ENCODE measurements around the gene PTS.

PTS gene

GRCh38 chr11:112222303-112222702, 3.9 kb upstream of the PTS start:
- no peak for DNase-seq (ENCODE audit: low read depth)
- peaks cover 6% of the 10 kb centered on the region for H3K4me1 ChIP-seq (ENCODE audit: control insufficient read depth, insufficient read depth, low read length)
- no peaks in the 10 kb centered on the region for H3K9me3 ChIP-seq (ENCODE audit: control insufficient read depth, low read length)
- H3K27me3 ChIP-seq (replicated peaks; ENCODE audit: control insufficient read depth, insufficient read depth, low read length) = no peaks in the 10 kb centered on the region
- no peak overlapping the region for H3K9ac ChIP-seq (ENCODE audit: low read length)
- no peak overlapping the region for H3K4me3 ChIP-seq (ENCODE audit: low read length)
- no peaks in the 10 kb centered on the region for H3K36me3 ChIP-seq (ENCODE audit: control insufficient read depth, insufficient read depth, low read length, severe bottlenecking)

- Histone ChIP-seq H3K9me3 (ENCODE audit: control insufficient read depth, low read length) (no peaks in the 10 kb centered on the region), H3K9ac (ENCODE audit: low read length) (no peak overlapping the region), H3K4me1 (ENCODE audit: control insufficient read depth, insufficient read depth, low read length) (peaks cover 15% of the 10 kb centered on the region), H3K36me3 (ENCODE audit: control insufficient read depth, insufficient read depth, low read length, severe bottlenecking) (no peaks in the 10 kb centered on the region), H3K27me3 (replicated peaks; ENCODE audit: control insufficient read depth, insufficient read depth, low read length) (no peaks in the 10 kb centered on the region), H3K4me3 (ENCODE audit: low read length) (no peak overlapping the region)
- DNase-seq (ENCODE audit: low read depth) = no peak
Measured at GRCh38 chr11:112223121-112223520, 3.1 kb upstream of the PTS start.

- no peaks in the 10 kb centered on the region for H3K9me3 ChIP-seq (ENCODE audit: control insufficient read depth, low read length)
- no peaks in the 10 kb centered on the region for H3K27me3 ChIP-seq (replicated peaks; ENCODE audit: control insufficient read depth, insufficient read depth, low read length)
- peaks cover 16% of the 10 kb centered on the region for H3K4me1 ChIP-seq (ENCODE audit: control insufficient read depth, insufficient read depth, low read length)
- peaks cover 6% of the 10 kb centered on the region for H3K36me3 ChIP-seq (ENCODE audit: control insufficient read depth, insufficient read depth, low read length, severe bottlenecking)
- H3K4me3 ChIP-seq (ENCODE audit: low read length) = no peak overlapping the region
- no peak for DNase-seq (ENCODE audit: low read depth)
- no peak overlapping the region for H3K9ac ChIP-seq (ENCODE audit: low read length)
Measured at GRCh38 chr11:112223754-112224532, 2.3 kb upstream of the PTS start.

- H3K4me3 ChIP-seq (ENCODE audit: low read length) = peak overlapping the region; percentile 84
- H3K9me3 ChIP-seq (ENCODE audit: control insufficient read depth, low read length) = no peaks in the 10 kb centered on the region
- no peak for DNase-seq (ENCODE audit: low read depth)
- H3K4me1 ChIP-seq (ENCODE audit: control insufficient read depth, insufficient read depth, low read length) = peaks cover 28% of the 10 kb centered on the region
- H3K36me3 ChIP-seq (ENCODE audit: control insufficient read depth, insufficient read depth, low read length, severe bottlenecking) = peaks cover 20% of the 10 kb centered on the region
- H3K27me3 ChIP-seq (replicated peaks; ENCODE audit: control insufficient read depth, insufficient read depth, low read length) = no peaks in the 10 kb centered on the region
- H3K9ac ChIP-seq (ENCODE audit: low read length) = peak overlapping the region; percentile 90
Measured at GRCh38 chr11:112225753-112226061, 521 bp upstream of the PTS start.

- no peaks in the 10 kb centered on the region for H3K27me3 ChIP-seq (replicated peaks; ENCODE audit: control insufficient read depth, insufficient read depth, low read length)
- H3K36me3 ChIP-seq (ENCODE audit: control insufficient read depth, insufficient read depth, low read length, severe bottlenecking) = peaks cover 29% of the 10 kb centered on the region
- no peaks in the 10 kb centered on the region for H3K9me3 ChIP-seq (ENCODE audit: control insufficient read depth, low read length)
- H3K9ac ChIP-seq (ENCODE audit: low read length) = peak overlapping the region; percentile 90
- peak; percentile 53 for DNase-seq (ENCODE audit: low read depth)
- peaks cover 28% of the 10 kb centered on the region for H3K4me1 ChIP-seq (ENCODE audit: control insufficient read depth, insufficient read depth, low read length)
- peak overlapping the region; percentile 84 for H3K4me3 ChIP-seq (ENCODE audit: low read length)
Measured at GRCh38 chr11:112226831-112227401, 688 bp downstream of the PTS start.

- Histone ChIP-seq H3K4me1 (ENCODE audit: control insufficient read depth, insufficient read depth, low read length) (peaks cover 28% of the 10 kb centered on the region), H3K9me3 (ENCODE audit: control insufficient read depth, low read length) (no peaks in the 10 kb centered on the region), H3K4me3 (ENCODE audit: low read length) (peak overlapping the region; percentile 84), H3K36me3 (ENCODE audit: control insufficient read depth, insufficient read depth, low read length, severe bottlenecking) (peaks cover 34% of the 10 kb centered on the region), H3K27me3 (replicated peaks; ENCODE audit: control insufficient read depth, insufficient read depth, low read length) (no peaks in the 10 kb centered on the region), H3K9ac (ENCODE audit: low read length) (peak overlapping the region; percentile 90)
- DNase-seq (ENCODE audit: low read depth) = no peak
Measured at GRCh38 chr11:112227471-112227870, 1.2 kb downstream of the PTS start.

GRCh38 chr11:112228706-112229105, 2.5 kb downstream of the PTS start:
- no peak overlapping the region for H3K9ac ChIP-seq (ENCODE audit: low read length)
- DNase-seq (ENCODE audit: low read depth) = no peak
- H3K27me3 ChIP-seq (replicated peaks; ENCODE audit: control insufficient read depth, insufficient read depth, low read length) = no peaks in the 10 kb centered on the region
- H3K9me3 ChIP-seq (ENCODE audit: control insufficient read depth, low read length) = no peaks in the 10 kb centered on the region
- H3K4me3 ChIP-seq (ENCODE audit: low read length) = no peak overlapping the region
- peaks cover 44% of the 10 kb centered on the region for H3K36me3 ChIP-seq (ENCODE audit: control insufficient read depth, insufficient read depth, low read length, severe bottlenecking)
- H3K4me1 ChIP-seq (ENCODE audit: control insufficient read depth, insufficient read depth, low read length) = peaks cover 25% of the 10 kb centered on the region

GRCh38 chr11:112229159-112229558, 2.9 kb downstream of the PTS start:
- no peak for DNase-seq (ENCODE audit: low read depth)
- H3K36me3 ChIP-seq (ENCODE audit: control insufficient read depth, insufficient read depth, low read length, severe bottlenecking) = peaks cover 49% of the 10 kb centered on the region
- H3K9me3 ChIP-seq (ENCODE audit: control insufficient read depth, low read length) = no peaks in the 10 kb centered on the region
- H3K9ac ChIP-seq (ENCODE audit: low read length) = no peak overlapping the region
- no peaks in the 10 kb centered on the region for H3K27me3 ChIP-seq (replicated peaks; ENCODE audit: control insufficient read depth, insufficient read depth, low read length)
- no peak overlapping the region for H3K4me3 ChIP-seq (ENCODE audit: low read length)
- H3K4me1 ChIP-seq (ENCODE audit: control insufficient read depth, insufficient read depth, low read length) = peaks cover 25% of the 10 kb centered on the region

GRCh38 chr11:112229746-112230433, 3.7 kb downstream of the PTS start:
- peaks cover 25% of the 10 kb centered on the region for H3K4me1 ChIP-seq (ENCODE audit: control insufficient read depth, insufficient read depth, low read length)
- no peak overlapping the region for H3K4me3 ChIP-seq (ENCODE audit: low read length)
- H3K9ac ChIP-seq (ENCODE audit: low read length) = peak overlapping the region; percentile 28
- peaks cover 55% of the 10 kb centered on the region for H3K36me3 ChIP-seq (ENCODE audit: control insufficient read depth, insufficient read depth, low read length, severe bottlenecking)
- DNase-seq (ENCODE audit: low read depth) = peak; percentile 85
- H3K27me3 ChIP-seq (replicated peaks; ENCODE audit: control insufficient read depth, insufficient read depth, low read length) = no peaks in the 10 kb centered on the region
- H3K9me3 ChIP-seq (ENCODE audit: control insufficient read depth, low read length) = no peaks in the 10 kb centered on the region

- peaks cover 25% of the 10 kb centered on the region for H3K4me1 ChIP-seq (ENCODE audit: control insufficient read depth, insufficient read depth, low read length)
- H3K27me3 ChIP-seq (replicated peaks; ENCODE audit: control insufficient read depth, insufficient read depth, low read length) = no peaks in the 10 kb centered on the region
- DNase-seq (ENCODE audit: low read depth) = no peak
- no peak overlapping the region for H3K9ac ChIP-seq (ENCODE audit: low read length)
- no peak overlapping the region for H3K4me3 ChIP-seq (ENCODE audit: low read length)
- no peaks in the 10 kb centered on the region for H3K9me3 ChIP-seq (ENCODE audit: control insufficient read depth, low read length)
- peaks cover 73% of the 10 kb centered on the region for H3K36me3 ChIP-seq (ENCODE audit: control insufficient read depth, insufficient read depth, low read length, severe bottlenecking)
Measured at GRCh38 chr11:112231952-112232351, 5.7 kb downstream of the PTS start.

- H3K36me3 ChIP-seq (ENCODE audit: control insufficient read depth, insufficient read depth, low read length, severe bottlenecking) = peaks cover 68% of the 10 kb centered on the region
- no peaks in the 10 kb centered on the region for H3K9me3 ChIP-seq (ENCODE audit: control insufficient read depth, low read length)
- H3K27me3 ChIP-seq (replicated peaks; ENCODE audit: control insufficient read depth, insufficient read depth, low read length) = no peaks in the 10 kb centered on the region
- H3K9ac ChIP-seq (ENCODE audit: low read length) = no peak overlapping the region
- H3K4me1 ChIP-seq (ENCODE audit: control insufficient read depth, insufficient read depth, low read length) = peaks cover 6% of the 10 kb centered on the region
- no peak overlapping the region for H3K4me3 ChIP-seq (ENCODE audit: low read length)
- no peak for DNase-seq (ENCODE audit: low read depth)
Measured at GRCh38 chr11:112235750-112236390, 9.6 kb downstream of the PTS start.
